GOT3 (cell line): ENCODE data around the gene IFIH1.

Source experiments
- DNase-seq: peaks from one replicate; lab custom pipeline; 2025; ENCODE audit warnings: mixed read lengths; lab: John Stamatoyannopoulos, UW

The IFIH1 gene

DNA sequence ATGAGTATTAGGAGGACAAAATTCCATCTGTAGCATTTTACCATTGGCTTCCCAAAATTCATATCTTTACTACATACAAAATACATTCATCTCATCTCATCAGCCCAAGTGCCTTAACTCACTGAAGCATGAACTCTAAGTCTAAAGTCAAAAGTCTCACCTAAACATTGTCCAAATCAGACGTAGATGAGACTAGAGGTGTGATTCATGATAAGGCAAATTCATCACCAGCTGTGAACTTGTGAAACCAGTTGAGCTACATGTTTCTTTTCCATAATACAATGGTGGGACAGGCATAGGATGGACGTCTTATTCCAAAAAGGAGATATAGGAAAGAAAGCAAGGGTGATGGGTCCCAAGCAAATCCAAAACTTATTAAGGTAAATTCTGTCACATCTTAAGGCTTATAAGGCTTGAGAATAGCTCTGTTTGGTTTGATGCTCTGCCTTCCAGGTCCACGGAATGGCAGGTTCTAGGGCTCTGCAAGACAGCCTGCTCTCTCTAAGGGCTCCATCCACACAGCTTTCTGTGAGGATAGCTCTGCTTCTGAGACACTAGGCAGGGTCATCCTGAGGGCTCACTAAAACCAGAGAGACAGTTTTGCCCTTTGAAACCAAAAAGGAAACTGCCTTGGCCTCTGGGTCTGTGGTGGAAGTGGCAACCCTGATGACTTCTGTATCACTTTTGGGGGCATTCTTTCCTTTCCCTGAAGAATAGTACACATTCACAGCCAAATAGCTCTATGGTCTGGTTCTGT is 9.6 kb downstream of the IFIH1 start:
- no peak for DNase-seq

DNA sequence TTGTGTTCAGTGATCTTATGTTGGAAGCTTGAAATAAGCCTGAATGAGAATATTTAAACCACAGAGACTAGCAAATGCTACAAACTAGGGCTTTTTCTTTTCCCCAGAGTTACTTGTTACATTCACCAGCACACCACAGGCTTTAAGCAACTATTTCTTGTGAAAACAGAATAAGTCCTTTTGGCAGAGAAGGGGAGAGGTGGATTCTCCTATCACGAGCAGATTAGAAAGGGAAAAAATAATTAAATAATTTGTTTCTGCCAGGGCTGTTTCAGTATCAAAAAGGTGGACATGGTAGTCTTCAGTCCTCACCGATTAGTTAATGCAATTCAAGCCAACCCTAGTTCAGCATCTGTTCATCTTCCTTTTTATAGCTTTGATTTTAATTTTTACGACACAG is 12.6 kb downstream of the IFIH1 start:
- DNase-seq: no peak

DNA sequence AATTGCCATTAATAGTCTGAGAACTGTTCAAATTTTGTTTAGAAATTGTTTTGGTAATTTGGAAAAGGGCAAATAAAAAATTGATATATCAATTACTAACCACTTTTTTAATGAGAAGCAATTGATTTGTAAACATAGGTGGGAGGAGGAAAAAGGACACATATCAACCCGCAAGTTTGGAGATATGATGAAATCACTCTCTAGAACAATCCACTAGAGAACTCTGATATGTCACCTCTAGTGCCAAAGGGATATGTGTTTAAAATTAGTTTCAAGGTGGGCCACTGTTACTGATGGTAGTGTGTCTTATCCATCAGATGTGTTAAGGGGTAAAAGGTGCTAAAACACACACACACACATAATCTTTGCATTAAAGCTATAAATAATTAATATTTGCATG is 16.6 kb downstream of the IFIH1 start:
- no peak for DNase-seq

DNA sequence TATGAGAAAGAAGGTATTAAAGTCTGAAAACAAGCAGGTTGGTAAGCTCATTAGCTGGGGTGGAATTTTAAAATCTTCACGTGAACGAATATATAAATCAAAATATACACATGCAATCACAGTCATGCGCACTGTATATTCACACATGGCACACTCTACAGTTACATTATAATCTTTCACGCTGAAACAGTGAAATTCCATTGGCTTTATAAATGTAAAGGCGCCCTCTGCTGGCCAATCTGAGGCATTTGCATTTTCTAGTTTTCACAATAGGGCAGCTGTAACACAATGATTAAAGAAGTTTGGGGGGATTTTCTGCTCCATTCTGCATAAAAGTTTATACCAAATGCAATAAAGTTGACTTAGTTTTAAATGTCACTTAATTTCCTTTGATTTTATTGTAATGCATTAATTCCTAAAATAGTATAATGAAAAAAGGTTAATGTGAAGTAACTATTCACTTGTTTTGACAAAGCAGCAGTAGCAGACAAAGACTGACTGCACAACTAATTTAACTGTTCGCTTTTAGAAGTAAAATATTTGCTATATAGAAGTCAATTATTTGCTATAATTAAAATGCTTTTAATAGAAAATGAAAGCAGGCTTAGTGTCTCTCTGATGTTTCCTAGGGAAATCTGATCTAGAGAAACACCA is 17.2 kb downstream of the IFIH1 start:
- DNase-seq: no peak

DNA sequence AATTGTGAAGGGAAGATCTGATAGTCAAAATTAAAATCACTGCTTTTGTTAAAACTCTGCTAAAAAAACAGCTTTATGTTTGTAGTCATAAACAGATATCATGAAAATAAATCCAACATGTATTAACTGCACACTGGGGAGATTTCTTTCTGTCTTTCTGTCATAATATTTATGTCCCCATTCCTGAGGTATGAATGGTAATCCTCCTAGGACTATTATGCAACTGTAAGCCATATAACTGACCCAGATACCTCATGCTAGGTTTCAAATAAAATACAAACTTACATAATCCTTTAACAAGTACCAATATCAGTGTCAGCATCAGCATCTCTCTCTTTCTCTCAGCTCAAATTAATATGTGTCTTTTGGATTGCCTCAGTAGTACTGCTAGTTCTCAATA is 18.2 kb downstream of the IFIH1 start:
- no peak for DNase-seq

DNA sequence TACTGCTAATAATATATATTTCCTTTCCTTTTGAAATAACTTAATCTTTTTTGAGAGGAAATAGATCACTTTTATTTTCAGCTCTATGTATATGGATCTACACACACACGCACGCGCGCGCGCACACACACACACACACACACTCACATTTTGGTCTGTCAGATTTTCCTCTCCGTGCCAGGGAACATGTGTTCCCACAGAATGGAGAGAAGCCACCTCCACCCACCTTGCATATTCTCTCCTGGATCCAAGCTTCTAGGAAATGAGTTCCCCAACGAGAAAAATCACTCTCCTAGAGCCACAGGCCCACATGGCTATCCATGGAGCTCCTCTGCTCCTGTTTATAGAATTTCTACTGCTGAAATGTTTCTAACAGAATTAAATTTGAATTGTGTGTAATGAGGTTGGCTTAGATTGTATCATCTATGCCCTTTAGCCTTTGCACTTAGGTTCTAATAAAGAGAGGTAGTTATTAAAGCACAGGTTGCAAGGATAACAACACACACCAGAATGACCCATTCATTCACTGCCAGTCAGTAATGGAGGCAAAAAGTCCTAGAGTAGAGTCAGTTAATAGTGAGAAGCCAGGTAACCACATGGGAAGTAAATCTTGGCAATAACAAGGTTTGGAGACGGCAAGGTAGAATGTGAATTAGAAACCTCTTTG is 19.7 kb downstream of the IFIH1 start:
- no peak for DNase-seq

DNA sequence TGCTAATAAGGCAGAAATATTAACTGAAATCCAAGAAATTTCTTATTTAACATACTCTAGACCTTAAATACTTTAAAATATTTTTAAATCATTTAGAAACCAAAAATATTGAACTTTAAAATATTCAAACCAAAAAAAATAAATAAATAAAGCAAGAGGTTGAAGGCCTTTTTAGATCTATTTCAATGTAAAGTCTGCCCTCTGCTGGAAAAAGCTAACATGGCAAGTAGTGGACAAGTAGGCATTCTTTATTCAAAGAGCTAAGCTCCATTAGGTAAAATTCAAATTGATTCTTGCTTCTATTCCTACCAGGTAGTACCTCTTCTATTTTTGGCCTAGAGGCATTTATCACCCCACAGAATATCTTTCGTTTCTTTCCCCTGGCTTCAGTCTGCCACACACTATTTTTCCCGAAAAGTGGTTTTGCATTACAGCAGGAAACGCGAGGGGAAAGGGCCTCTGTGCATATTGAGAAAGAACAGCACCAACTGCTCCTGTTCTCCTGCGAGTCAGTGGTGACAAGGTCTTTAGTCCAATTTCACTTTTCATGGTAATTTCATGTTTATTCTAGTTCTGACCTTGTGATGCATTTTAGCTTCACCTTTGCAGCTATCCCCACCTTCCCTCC is 20.4 kb downstream of the IFIH1 start:
- no peak for DNase-seq

DNA sequence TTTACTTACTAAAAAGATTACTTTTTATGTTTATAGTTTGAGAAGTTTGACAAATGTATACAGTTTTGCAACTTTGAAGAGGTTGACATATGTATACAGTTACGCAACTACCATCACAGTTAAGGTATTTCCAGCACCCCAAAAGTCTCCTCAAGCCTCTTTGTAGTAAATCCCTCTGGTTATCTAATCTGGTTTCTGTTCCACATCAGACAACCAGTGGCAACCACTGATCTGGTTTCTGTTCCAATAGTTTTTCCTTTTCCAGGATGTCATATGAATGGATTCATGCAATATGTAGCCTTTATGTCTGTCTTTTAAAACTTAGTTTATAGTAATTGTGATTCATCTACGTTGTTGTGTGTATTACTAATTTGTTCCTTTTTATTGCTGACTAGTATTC is 23.5 kb downstream of the IFIH1 start:
- no peak for DNase-seq

DNA sequence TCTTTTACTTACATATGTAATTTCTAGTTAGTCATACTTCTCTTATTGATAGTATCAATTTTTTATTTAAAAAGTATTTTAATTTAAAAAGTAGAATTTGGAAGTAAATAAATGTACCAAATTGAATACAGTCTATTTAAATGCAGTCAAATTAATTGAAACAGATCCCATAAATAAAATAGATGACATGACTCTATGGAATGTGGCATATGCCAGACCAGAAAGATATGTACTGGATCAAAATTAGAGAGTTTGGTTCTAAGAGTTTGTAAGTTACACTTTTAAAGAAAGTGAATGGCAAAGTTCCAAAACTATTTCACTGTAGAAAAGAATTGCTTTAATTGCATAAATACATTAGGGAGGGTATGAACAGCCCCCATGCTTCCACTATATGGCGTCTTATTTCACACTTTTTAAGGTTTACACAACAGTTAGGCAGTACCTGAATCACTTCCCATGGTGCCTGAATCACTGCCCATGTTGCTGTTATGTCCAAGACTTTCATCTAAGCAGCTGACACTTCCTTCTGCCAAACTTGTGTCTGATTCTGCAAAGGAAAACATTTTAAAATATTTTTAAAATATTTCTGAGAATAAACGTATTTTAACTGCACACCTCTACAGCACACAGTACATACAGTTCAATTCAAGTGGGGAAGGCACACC is 25.2 kb downstream of the IFIH1 start:
- no peak for DNase-seq

DNA sequence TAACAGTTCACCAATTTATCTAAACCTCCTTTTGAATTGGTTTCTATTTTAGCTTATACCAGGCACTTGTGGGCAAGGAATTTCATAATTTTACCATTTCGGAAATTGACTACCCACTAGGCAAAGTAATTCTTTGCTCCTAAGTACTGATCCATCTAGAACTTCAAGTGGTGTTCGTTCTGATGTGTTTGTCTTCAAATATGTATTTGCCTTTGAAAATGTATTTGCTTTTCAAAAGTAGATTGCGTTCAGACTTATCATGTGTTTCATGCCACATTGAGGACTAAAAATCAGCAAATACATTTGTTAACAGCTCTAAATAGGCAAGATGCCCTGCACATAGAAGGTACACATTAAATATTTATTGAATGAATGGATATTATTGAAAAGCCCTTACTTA is 26.7 kb downstream of the IFIH1 start:
- DNase-seq: no peak

DNA sequence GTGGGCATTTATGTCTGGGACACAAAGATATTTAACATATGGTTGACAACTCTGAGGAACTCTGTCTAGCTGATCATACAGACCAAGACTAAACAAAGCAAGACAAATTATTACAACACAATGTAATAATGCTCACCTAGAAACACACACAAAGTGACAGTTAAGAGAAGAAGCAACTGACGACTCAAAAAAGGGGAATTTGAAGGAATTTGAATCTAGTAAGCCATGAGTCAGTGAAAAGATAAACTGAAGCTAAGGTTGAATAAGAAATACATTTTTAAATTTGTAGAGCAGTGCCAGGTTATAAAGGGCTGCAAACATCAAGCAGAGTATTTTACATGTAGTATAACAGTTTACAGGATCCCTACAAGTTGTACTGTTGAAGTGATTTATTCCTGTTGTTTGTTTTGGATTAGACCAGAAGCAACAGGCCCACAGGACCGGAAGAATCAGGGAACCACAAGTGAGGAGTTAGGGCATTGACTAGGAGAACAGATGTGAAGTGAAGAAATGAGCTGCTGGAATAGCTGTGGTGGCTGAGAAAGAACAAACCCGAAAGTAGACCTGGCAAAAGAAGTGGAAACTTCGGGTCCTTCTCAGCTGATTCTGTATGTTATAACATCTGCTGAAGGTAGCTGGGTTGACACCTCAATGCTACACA is 35.6 kb downstream of the IFIH1 start:
- no peak for DNase-seq

DNA sequence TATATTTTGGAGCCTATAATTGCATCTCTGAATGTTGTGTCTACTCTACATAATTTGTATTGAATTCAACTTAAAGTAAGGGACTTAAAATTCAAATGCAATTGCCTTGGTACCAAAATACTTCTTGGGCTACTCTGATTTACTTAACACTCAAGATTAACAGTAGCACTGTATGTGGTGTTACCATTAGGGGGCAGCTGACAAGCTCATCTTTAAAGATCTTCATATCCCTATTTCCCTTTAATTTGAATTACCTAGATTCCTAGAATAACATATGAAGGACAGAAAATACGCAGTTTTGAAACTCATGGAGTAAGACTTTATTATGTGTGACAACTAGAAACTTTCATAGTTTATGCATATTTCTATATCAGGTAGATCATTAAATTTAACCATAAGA is 37.8 kb downstream of the IFIH1 start:
- DNase-seq: no peak

DNA sequence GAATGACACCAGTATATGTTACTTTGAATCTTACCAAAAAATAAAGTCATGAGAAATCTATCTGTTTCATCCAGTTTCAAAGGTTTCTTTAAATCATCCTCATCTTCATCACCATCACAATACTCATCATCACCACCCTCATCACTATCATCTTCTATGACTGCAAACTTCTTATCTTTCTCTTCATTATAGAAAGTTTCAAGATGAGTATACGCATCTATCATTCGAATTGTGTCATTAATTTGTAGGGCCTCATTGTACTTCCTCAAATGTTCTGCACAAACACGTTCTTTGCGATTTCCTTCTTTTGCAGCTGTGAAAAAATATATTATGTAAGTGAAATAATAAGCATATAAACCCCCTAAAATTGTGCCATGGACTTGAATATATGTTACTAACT is 41.1 kb downstream of the IFIH1 start:
- no peak for DNase-seq

DNA sequence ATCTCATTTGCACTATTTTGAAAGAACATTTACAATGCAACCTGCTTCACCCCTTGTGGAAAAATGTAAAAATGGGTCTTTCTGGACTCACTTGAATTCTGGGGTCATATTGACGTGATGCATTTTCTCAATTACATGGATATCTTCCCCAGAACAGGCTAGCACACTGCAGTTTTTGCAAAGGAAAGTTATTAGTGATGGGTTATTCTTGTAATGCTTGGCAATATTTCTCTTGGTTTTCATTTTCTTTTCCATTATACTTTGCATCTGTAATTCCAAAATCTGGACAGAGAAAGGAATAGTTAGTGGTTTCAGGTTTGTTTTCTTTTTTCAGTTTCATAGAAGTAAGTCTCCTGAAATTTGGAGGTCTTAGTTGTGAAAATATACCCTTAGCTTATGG is 50.5 kb downstream of the IFIH1 start:
- no peak for DNase-seq

DNA sequence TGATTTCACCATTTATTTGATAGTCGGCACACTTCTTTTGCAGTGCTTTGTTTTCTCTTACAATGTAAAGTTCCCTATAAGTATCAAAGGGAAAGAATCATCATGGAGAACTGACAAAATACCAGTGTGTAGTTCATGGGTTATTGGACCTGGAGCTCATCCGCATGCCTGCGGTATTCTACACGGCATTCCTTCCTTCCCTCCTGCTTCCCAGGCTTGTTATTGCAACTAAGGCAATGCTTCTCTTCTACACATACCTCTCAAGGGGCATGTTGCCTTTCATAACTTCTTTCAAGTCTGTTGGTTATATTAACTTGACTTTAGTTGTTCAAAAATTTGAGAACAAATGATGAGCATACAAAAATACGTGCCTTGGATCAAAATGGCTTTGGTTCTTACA is 51.0 kb downstream of the IFIH1 start:
- DNase-seq: no peak

DNA sequence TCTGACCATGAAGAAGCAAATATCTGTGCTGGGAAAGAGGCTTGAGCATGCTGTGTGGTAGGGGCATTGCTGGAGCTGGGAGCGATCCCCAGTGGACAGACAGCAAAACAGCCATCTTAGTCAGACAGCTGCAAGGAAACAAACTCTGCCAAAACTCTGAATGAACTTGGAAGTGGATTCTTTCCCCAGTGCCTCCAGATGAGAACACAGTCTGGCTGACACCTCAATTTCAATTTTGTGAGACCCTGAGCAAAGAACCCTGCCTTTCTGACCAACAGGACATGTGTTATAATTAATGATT is 52.1 kb downstream of the IFIH1 start:
- no peak for DNase-seq

DNA sequence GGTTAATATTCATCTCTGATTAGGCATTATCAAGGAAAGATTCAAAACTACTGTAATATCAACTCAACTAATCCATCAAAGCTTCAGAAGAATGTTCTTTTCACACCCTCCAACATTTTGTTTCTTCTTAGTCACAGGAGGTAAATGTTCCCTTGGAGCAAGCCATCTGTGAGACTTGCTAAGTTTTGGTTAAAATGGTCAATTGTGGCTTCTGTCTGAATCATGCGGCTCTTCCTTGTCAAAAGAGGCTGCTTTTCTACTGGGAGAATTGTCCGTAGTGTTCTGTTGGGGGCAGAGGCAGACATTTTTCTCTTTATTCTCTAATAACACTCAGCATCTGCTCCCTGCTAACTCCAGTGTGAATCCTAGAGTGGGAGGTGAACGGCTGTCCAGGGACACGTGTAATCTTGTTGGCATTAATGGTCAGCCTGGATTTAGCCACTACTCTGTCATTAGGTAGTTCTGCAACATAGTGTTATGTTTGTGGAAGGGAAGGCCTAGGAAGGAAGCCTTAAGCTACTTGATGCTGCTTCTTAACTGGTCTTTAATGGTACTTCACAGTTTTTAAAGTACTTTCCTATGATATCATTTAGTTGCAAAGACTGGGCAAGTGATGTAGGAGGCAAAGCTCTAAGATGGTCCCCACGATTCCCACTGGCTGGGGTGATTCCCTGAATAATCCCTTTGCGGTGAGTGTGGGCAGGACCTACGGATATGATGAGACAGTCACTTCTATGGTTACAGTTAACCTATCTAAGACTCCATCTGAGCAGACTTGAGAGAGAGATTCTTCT is 52.6 kb downstream of the IFIH1 start:
- DNase-seq: no peak

DNA sequence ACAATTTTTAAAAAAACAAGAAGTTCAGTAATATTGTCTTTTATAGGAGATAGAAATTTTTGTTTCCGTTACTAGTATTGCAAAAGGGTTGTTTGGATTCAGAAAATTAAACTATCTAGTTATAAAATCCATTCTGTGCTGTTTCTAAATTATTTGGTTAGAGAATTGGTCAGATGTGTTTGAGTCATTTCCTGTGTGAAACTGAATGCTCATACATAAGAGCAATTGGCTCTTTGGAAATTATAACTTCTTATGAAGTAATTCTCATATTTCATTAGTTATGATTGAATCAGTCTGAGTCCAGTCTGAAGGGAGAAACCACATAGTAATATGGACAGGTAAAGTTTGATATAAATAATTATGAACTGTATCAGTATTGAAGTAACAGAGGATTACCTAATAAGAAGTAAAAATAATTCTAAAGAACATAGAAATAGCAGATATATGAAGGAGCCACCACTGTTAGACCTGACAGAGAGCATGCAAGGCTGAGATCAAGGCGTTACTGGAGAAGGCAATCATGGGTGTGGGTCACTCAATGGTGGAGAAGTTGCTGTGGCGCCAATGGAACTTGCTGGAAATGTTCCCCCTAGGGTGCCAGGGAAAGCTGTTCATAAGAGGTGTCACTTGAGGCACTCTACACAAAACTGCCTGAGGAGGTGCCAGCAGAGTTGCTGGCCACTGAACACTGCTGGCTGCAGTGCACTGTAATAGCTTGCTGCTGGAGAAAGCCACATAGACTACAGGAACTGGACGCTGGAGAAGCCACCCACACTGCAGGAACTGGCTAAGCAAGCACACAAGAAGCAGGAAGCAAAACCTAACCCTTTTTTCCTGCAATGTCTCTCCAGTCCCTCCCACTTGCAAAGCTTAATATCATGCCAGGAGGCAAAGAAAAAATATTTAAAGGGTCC is 57.2 kb downstream of the IFIH1 start:
- peak; percentile 13 for DNase-seq

DNA sequence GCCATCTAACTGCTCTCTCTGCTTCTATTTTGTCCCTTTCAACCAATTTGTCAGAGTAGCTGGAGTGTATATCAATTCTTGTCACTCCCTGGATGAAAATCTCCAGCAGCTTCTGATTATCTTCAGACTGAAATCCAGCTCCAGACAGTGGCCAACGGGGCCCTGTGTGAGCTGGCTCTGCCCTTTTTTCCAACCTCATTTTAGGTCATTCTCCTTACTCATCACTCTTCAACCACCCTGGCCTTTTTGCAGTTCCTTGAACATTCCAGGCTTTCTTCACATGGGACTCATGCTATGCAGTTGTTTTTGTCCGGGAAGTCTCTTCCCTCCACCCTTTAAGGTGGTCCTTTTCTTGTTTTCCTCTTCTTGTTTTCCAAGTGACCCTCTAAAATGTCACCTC is 59.8 kb downstream of the IFIH1 start:
- DNase-seq: no peak

DNA sequence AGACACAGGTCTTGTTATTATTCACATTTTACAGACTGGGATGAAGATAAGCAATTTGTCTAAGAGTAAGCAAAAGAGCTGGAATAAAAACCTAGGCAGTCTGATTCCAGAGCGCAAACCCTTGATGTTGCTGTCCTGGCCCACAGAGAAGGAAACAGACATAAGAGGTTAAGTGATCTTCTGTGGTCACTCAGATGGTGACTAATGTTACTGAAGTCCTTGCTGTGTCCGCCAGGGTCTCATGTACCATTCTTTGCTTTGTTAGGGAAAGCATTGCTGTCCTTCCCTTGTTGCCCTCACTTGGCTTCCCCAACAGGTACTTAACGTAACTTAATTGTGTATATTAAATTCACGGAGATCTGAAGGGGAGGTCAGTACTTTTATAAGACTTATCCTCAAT is 60.3 kb downstream of the IFIH1 start:
- no peak for DNase-seq
